GM12875 (cell line): Measurements from ENCODE around the gene RPL15.

Experiments used
- H3K4me3 ChIP-seq: one replicate; pipeline ENCODE4 v1.5.1; 2011; ENCODE audit warnings: low read depth, low read length, control low read depth
- CTCF ChIP-seq: IDR thresholded peaks from 2 replicates; pipeline ENCODE4 v1.5.1; 2011; ENCODE audit warnings: low read depth, mild to moderate bottlenecking, control low read depth, inconsistent platforms, low read length, moderate library complexity, borderline replicate concordance; ENCODE audit not compliant: insufficient read depth

Gene RPL15

GRCh38 chr3:23913182-23913581 lies 3.8 kb upstream of the RPL15 start:
- TF ChIP-seq CTCF, result no peak
- no peak overlapping the region for H3K4me3 ChIP-seq

- no peak overlapping the region for H3K4me3 ChIP-seq
- TF ChIP-seq CTCF, result no peak
Measured at GRCh38 chr3:23913873-23914743, 2.8 kb upstream of the RPL15 start.

GRCh38 chr3:23915537-23916108 lies 1.3 kb upstream of the RPL15 start:
- peak overlapping the region; percentile 28 for H3K4me3 ChIP-seq
- TF ChIP-seq CTCF, result no peak

GRCh38 chr3:23916152-23916885 lies 613 bp upstream of the RPL15 start:
- TF ChIP-seq CTCF, result no peak
- H3K4me3 ChIP-seq, result peak overlapping the region; percentile 88

- H3K4me3 ChIP-seq, result peak overlapping the region; percentile 88
Measured at GRCh38 chr3:23917679-23918303, 859 bp downstream of the RPL15 start.

- peak overlapping the region; percentile 88 for H3K4me3 ChIP-seq
Measured at GRCh38 chr3:23918331-23918730, 1.4 kb downstream of the RPL15 start.

GRCh38 chr3:23919628-23920027 lies 2.7 kb downstream of the RPL15 start:
- no peak for TF ChIP-seq CTCF
- H3K4me3 ChIP-seq, result no peak overlapping the region
